ENCODE measurements around the gene CXCL8.

The CXCL8 gene

GRCh38 chr4:73718375-73719373, 21.7 kb upstream of the CXCL8 start:
- no peak for FAIRE-seq

DNA sequence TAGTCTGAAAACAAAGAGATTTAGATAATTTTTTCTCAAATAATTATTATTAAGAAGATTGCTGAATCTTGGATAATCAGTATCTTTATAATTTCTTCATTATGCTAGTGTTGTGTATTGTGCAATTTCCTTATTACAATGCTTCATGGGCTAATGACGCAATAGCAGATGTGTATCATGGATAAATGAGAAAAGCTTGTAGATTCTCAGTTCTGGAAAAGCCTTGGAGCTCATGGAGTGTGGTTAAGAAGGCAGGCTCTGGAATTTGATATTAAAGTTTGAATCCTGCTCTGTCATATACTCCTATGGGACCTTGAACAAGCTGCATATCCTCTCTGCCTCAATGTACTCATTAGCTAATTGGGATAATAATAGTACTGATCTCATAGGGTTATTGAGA, 18.9 kb upstream of the CXCL8 start:
- FAIRE-seq = no peak

- no peak for FAIRE-seq
Observed at GRCh38 chr4:73721909-73722308, 18.5 kb upstream of the CXCL8 start.

DNA sequence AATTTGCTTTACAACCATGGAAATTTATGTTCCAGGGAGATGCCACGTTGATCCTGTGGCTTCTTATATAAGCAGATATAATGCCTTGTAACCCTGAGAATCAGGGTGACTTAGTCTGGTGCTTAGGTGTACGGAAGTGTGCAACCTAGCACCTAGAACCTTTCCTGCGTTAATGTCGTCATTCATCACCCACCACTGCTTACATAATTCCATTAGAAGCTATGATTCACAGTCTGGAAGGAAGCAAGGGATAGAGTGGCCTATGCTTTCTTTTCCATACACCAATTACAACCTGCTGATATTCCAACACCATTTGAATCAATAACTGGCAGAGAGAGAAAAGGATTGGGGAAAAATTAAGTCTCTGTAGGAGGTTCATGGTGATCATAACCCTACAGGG, 17.3 kb upstream of the CXCL8 start:
- FAIRE-seq = no peak

GRCh38 chr4:73723928-73724327, 16.4 kb upstream of the CXCL8 start:
- FAIRE-seq = no peak

DNA sequence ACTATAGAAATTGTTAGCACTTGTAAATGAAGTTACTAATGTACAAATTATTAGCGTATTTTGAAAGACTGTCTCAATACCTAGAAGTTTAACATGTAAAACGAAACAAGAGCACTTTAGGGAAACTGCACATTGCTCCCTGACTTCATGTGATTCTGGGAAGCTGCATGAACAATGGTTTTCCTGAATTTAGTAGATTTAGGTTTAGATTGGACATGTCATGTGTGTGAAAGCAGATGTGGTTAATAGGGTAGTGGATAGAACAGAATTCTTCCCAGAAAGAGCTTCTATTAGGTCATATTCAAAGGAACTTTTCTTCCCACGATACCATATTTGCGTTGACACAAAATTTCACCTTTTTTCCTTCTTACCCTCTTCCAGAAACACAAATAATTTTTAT, 14.9 kb upstream of the CXCL8 start:
- FAIRE-seq = no peak

DNA sequence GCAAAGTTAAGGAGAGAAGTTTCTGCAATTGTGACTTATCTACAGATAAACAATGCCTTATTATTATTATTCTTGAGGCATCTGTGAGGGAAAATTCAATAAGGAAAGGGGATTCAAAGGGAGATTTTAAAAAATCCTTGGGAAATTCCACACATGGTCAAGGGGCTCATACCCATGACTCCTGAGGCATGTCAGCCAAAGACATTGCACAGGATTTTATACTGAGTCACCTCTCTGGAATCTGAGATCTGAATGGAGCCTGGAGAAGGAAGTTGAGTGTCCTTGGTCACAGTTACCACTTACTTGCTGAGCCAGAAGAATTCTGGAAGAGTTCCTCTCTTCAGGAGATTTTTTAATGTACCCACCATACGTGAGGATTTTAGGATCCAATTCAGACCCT, 14.4 kb upstream of the CXCL8 start:
- no peak for FAIRE-seq

- no peak for FAIRE-seq
Observed at GRCh38 chr4:73727685-73728084, 12.7 kb upstream of the CXCL8 start.

- no peak for FAIRE-seq
Observed at GRCh38 chr4:73728091-73728741, 12.2 kb upstream of the CXCL8 start.

DNA sequence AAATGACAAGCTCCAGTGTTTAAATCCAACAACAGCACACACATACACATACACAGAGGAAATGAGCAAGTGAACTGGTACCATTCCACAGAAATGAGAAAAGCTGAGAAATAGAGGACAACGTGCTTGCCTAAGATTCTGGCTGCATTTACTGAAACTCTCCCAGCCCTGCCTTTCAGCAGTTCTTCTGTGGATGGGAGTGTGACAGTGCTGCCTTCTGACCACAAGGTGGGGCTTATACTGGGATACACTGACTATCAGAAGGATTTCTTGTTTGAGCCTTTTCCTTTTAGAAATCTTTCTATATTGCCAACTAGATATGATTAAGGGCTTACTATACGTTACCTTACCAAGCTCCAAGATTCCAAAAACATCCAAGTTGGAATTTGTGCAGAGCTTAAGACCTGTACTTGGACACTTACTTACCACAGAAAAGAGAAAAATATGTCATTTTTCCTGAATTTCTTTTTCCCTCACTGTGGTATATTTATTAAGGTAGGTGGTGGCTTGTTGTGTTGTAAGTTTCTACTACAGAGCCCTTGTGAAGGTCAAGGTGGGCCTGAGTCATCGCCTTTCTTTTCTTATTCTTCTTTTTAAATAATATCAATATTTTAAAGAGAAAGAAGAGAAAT, 10.7 kb upstream of the CXCL8 start:
- no peak for FAIRE-seq

- no peak for FAIRE-seq
Observed at GRCh38 chr4:73730292-73730691, 10.1 kb upstream of the CXCL8 start.

DNA sequence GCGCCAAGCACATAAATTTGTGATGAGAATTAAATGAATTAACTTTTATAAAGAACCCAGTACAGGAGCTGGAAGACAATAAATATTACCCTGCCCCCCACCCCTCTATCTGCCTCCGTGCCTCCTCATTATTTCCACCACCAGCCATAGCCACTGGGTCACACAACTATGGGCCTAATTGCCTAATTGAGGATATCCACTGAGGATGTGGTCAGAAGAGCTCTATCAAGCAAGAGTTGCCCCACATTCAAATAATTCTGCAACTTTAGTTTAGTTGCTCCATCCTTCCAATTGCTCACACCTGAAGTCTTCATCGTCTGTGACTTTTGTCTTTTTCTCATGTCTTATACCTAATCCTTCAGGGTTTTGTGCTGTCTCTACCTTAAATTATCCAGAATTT, 9.5 kb upstream of the CXCL8 start:
- no peak for FAIRE-seq

GRCh38 chr4:73731968-73732610, 8.3 kb upstream of the CXCL8 start:
- no peak for FAIRE-seq

DNA sequence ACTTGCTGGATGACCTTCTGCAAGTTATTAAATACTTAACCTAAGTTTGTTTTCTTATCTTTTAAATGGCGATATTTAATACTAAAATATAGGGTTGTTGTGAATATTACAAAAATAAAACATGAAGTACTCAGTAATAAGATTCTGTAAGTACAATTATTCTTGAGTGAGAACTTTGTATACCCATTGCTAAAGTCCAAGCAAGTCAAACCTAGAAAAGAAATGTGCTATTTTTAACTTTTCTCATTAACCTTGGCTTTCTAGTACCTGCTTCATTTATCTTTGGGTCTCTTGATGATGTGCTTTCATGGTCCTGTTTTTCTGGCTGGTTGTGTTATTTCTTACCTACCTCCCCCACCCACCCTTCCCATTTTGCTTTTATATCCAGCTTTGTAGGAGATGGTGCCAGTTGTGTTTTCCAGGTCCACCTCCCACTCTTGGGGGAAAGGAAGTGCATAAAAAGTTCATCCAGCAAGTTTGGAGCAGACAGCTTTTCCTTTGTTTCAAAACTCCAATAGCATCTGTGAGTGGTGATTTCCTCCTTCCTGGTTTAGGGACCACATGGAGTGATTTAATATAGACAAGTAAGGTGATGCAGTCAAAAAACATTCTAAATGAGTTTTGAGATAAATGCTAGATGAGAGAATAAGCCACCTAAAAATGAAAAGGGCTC, 7.5 kb upstream of the CXCL8 start:
- no peak for FAIRE-seq

DNA sequence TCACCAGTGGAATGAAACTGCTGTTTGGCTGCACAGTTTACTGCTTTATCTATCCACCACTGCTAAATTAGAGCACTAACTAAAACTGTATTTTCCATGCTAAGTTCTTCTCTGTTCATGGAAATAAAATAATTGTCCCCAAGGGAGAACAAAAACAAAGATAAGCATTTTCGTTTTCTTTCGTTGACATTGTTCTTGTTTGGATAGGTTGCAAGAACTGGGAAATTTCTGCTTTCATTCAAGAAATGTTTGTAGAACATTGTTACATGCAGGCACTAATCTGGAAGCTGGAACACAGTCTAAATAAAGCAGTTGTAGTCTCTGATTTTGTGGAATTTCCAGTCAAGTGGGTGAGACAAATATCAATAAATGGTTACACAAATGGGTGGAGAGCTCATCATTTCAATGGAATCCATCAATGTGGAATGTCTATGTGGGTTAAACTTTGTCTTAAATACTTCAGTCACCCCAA, 5.8 kb upstream of the CXCL8 start:
- no peak for FAIRE-seq

DNA sequence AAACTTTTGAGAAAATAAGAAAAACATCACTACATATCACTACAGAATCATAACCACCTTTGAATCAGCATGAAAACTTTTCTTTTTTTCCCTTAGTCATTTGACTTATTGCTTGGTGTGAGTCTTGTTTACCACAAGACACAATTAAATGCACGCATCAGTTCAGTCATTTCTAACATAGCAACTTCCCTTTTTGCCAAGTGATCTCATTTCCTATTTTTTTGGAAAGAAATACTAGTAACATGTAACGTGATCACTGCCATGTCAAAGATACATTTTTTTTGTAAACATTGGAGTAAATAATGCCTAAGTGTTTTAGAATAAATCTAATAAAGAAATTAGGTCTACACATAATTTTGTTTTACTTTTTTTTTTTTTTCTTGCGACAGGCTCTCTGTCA, 5.1 kb upstream of the CXCL8 start:
- FAIRE-seq = no peak

GRCh38 chr4:73741031-73741749, 821 bp downstream of the CXCL8 start:
- FAIRE-seq = no peak

- no peak for FAIRE-seq
Observed at GRCh38 chr4:73741750-73742489, 1.6 kb downstream of the CXCL8 start.

GRCh38 chr4:73742490-73743160, 2.3 kb downstream of the CXCL8 start:
- no peak for FAIRE-seq

DNA sequence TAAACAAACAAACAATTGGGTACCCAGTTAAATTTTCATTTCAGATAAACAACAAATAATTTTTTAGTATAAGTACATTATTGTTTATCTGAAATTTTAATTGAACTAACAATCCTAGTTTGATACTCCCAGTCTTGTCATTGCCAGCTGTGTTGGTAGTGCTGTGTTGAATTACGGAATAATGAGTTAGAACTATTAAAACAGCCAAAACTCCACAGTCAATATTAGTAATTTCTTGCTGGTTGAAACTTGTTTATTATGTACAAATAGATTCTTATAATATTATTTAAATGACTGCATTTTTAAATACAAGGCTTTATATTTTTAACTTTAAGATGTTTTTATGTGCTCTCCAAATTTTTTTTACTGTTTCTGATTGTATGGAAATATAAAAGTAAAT, 2.9 kb downstream of the CXCL8 start:
- no peak for FAIRE-seq
